HCT116 (cell line): ENCODE measurements around the gene MEF2D. TPM values are rescaled to one million over a fixed set of nuclear protein-coding genes. Genes with fewer than 3 reads are reported as not detected.

ENCODE experiments used
- ATAC-seq: fragments of 200-7000 bp; cut with Tn5 transposase; 2 replicates; pipeline ENCODE4 v1.9.1; 2020; ENCODE audit warnings: mild to moderate bottlenecking, moderate library complexity
- BruUV-seq: library from RNA; stranded (reverse); fragments of 400-500 nt; replicated peaks from 2 replicates; lab custom pipeline; 2021; lab: Mats Ljungman, UMichigan
- CTCF ChIA-PET: fragments of 300-600 bp; sonication (Branson Sonifier 250); formaldehyde crosslinking; loops from one replicate; lab custom pipeline; 2021; ENCODE audit warnings: antibody characterized with exemption; lab: Charles Lee
- POLR2A ChIA-PET: fragments of 300-600, 350-600 bp; sonication (Branson Sonifier 250); formaldehyde crosslinking; loops from one replicate; lab custom pipeline; 2021; ENCODE audit warnings: antibody characterized with exemption; lab: Charles Lee
- RAD21 ChIA-PET, 2 experiments: fragments of 300-600 bp; sonication (Branson Sonifier 250); formaldehyde crosslinking; loops; one replicate each; lab custom pipeline; 2023; ENCODE audit warnings: low total read pairs in 2 of 2; ENCODE audit not compliant: uncharacterized antibody in 2 of 2, unreplicated experiment in 2 of 2, low non-redundant PET in 1 of 2; lab: Charles Lee
- DNase-seq: peaks from one replicate; pipeline ENCODE4 v3.0.0-alpha.2; 2010; ENCODE audit warnings: low read depth, low spot score
- H2AFZ ChIP-seq: fragments of 200-600 bp; shearing (Covaris generic), sonication (generic); 2 replicates; pipeline ENCODE4 v1.6.1; 2017; ENCODE audit warnings: low read depth, mixed run types, mixed read lengths, antibody characterized with exemption, low read length; ENCODE audit not compliant: poor library complexity, severe bottlenecking
- H3K27ac ChIP-seq: 2 replicates; pipeline ENCODE4 v1.5.1; 2012; ENCODE audit warnings: low read depth, low read length
- H3K27me3 ChIP-seq: fragments of 200-600 bp; sonication (generic); 2 replicates; pipeline ENCODE4 v1.6.1; 2016; ENCODE audit warnings: mixed run types, low read length, mixed read lengths; ENCODE audit not compliant: insufficient read depth
- H3K36me3 ChIP-seq, 2 experiments: fragments of 200-500 bp in 1 of 2; fragments of 200-600 bp in 1 of 2; sonication (Bioruptor generic) in 1 of 2; sonication (generic) in 1 of 2; 2 replicates each; pipeline versions ENCODE4 v1.5.1 to v1.6.1; 2014 to 2016; ENCODE audit warnings: low read length in 2 of 2, inconsistent platforms in 1 of 2, mixed read lengths in 1 of 2, mixed run types in 1 of 2; ENCODE audit not compliant: insufficient read depth in 2 of 2, control insufficient read depth in 1 of 2
- H3K4me1 ChIP-seq, 2 experiments: fragments of 200-600 bp in 1 of 2; sonication (generic) in 1 of 2; 2 replicates each; pipeline versions ENCODE4 v1.5.1 to v1.6.1; 2012 to 2017; ENCODE audit warnings: low read length in 2 of 2, inconsistent platforms in 1 of 2, mild to moderate bottlenecking in 1 of 2, mixed read lengths in 1 of 2, mixed run types in 1 of 2, moderate library complexity in 1 of 2; ENCODE audit not compliant: insufficient read depth in 2 of 2, control insufficient read depth in 1 of 2
- H3K4me2 ChIP-seq: fragments of 200-600 bp; sonication (generic); 2 replicates; pipeline ENCODE4 v1.6.1; 2017; ENCODE audit warnings: mixed run types, low read length, mixed read lengths
- H3K4me3 ChIP-seq, 2 experiments: fragments of 200-600 bp in 1 of 2; sonication (generic) in 1 of 2; replicated peaks in 1 of 2; 2 replicates each; pipeline ENCODE4 v1.5.1; 2011 to 2016; ENCODE audit warnings: low read length in 2 of 2, control low read depth in 1 of 2, low read depth in 1 of 2, mild to moderate bottlenecking in 1 of 2, mixed read lengths in 1 of 2, mixed run types in 1 of 2
- H3K79me2 ChIP-seq: fragments of 200-600 bp; sonication (generic); 2 replicates; pipeline ENCODE4 v1.6.1; 2017; ENCODE audit warnings: mild to moderate bottlenecking, mixed run types, low read length, moderate library complexity, mixed read lengths; ENCODE audit not compliant: insufficient read depth
- H3K9ac ChIP-seq: fragments of 200-600 bp; sonication (generic); 2 replicates; pipeline ENCODE4 v1.6.1; 2016; ENCODE audit warnings: low read length, mixed read lengths
- H3K9me2 ChIP-seq: fragments of 200-600 bp; sonication (generic), shearing (Covaris generic); 2 replicates; pipeline ENCODE4 v1.6.1; 2017; ENCODE audit warnings: mixed run types, mild to moderate bottlenecking, moderate library complexity; ENCODE audit not compliant: insufficient read depth
- H3K9me3 ChIP-seq, 2 experiments: fragments of 200-500 bp in 1 of 2; fragments of 200-600 bp in 1 of 2; sonication (Bioruptor generic) in 1 of 2; sonication (generic) in 1 of 2; 2 replicates each; pipeline ENCODE4 v1.6.1; 2014 to 2017; ENCODE audit warnings: low read length in 2 of 2, mixed read lengths in 2 of 2, inconsistent platforms in 1 of 2, low read depth in 1 of 2, mild to moderate bottlenecking in 1 of 2, mixed run types in 1 of 2, moderate library complexity in 1 of 2; ENCODE audit not compliant: control insufficient read depth in 1 of 2, insufficient read depth in 1 of 2
- H4K20me1 ChIP-seq: fragments of 200-600 bp; sonication (generic), shearing (Covaris generic); 2 replicates; pipeline ENCODE4 v1.6.1; 2017; ENCODE audit warnings: mixed run types, mild to moderate bottlenecking, moderate library complexity; ENCODE audit not compliant: insufficient read depth
- CBX3 ChIP-seq: IDR thresholded peaks from 2 replicates; pipeline ENCODE4 v1.6.1; 2012; ENCODE audit warnings: low read depth
- CEBPB ChIP-seq: IDR thresholded peaks from 2 replicates; pipeline ENCODE4 v1.6.1; 2012; ENCODE audit warnings: low read depth
- CTCF ChIP-seq, 3 experiments: fragments of 200-600 bp in 1 of 3; sonication (generic) in 1 of 3; IDR thresholded peaks in 2 of 3; conservative IDR thresholded peaks in 1 of 3; 2 replicates each; pipeline ENCODE4 v1.5.1; 2012 to 2017; ENCODE audit warnings: low read depth in 2 of 3, low read length in 2 of 3, antibody characterized with exemption in 1 of 3, borderline replicate concordance in 1 of 3, control low read depth in 1 of 3, mild to moderate bottlenecking in 1 of 3, mixed read lengths in 1 of 3, mixed run types in 1 of 3, moderate library complexity in 1 of 3; ENCODE audit not compliant: insufficient read depth in 1 of 3
- ELF1 ChIP-seq: IDR thresholded peaks from 2 replicates; pipeline ENCODE4 v1.6.1; 2012; ENCODE audit warnings: low read depth, borderline replicate concordance
- EZH2phosphoT487 ChIP-seq: fragments of 200-600 bp; IDR thresholded peaks from 2 replicates; pipeline ENCODE4 v1.6.1; 2018; ENCODE audit warnings: antibody characterized with exemption, borderline replicate concordance
- JUND ChIP-seq: IDR thresholded peaks from 2 replicates; pipeline ENCODE4 v1.6.1; 2012
- MAX ChIP-seq: IDR thresholded peaks from 2 replicates; pipeline ENCODE4 v1.6.1; 2012
- POLR2A ChIP-seq: IDR thresholded peaks from 2 replicates; pipeline ENCODE4 v1.7.0; 2011; ENCODE audit warnings: borderline replicate concordance; ENCODE audit not compliant: insufficient read depth, insufficient read length; ENCODE audit errors: extremely low read depth
- RAD21 ChIP-seq: IDR thresholded peaks from 2 replicates; pipeline ENCODE4 v1.6.1; 2012; ENCODE audit warnings: low read depth, mild to moderate bottlenecking
- REST ChIP-seq: IDR thresholded peaks from 2 replicates; pipeline ENCODE4 v1.6.1; 2012; ENCODE audit warnings: low read depth
- SIN3A ChIP-seq: IDR thresholded peaks from 2 replicates; pipeline ENCODE4 v1.6.1; 2012; ENCODE audit warnings: low read depth
- SRF ChIP-seq: IDR thresholded peaks from 2 replicates; pipeline ENCODE4 v1.6.1; 2012; ENCODE audit warnings: low read depth
- ZFX ChIP-seq: fragments of 450-650 bp; IDR thresholded peaks from 2 replicates; pipeline ENCODE4 v1.6.1; 2017
- ZNF274 ChIP-seq: fragments of 200-500 bp; sonication (Bioruptor generic); IDR thresholded peaks from 2 replicates; pipeline ENCODE4 v1.6.1; 2014; ENCODE audit warnings: mild to moderate bottlenecking, low read depth, low read length, inconsistent platforms
- intact Hi-C: fragments of 100-400 bp; cut with micrococcal nuclease; formaldehyde crosslinking; loops from 2 replicates; pipeline ENCODE4 v1.10.0; 2022
- total RNA-seq: library from RNA; stranded (reverse); gene quantifications from one replicate; pipeline ENCODE4 v1.2.1, GENCODE V29; 2021; ENCODE audit not compliant: unreplicated experiment

MEF2D gene
- total RNA-seq, 1 experiment from 2014 or later = 44.2 TPM

GRCh38 chr1:156515956-156516355, 15.4 kb upstream of the MEF2D start:
- Histone ChIP-seq H3K36me3 (no peaks in the 10 kb centered on the region), H3K79me2 (no peaks in the 10 kb centered on the region), H4K20me1 (no peaks in the 10 kb centered on the region), H3K9me3 (no peaks in the 10 kb centered on the region), H3K4me2 (no peak overlapping the region)
- ChIA-PET CTCF (no interaction called here), POLR2A (interaction anchor here (1.4 kb wide), 1 partner anchor 12 kb away, joined by 3 read pairs; no protein-coding TSS in a partner anchor), RAD21 (no interaction called here)
- BruUV-seq = no TSS peak
- no peak for ATAC-seq
- no peak for TF ChIP-seq REST
- TF ChIP-seq JUND = no peak
- no peak for TF ChIP-seq POLR2A
- no peak for TF ChIP-seq ZFX
- no peak for TF ChIP-seq ZNF274
- TF ChIP-seq SIN3A = no peak
- TF ChIP-seq, all 23 proteins: peak for 0
- Histone ChIP-seq H3K4me1 (peaks cover 0 to 7% of the 10 kb centered on the region in 2 experiments; a peak in 1 of 4 replicates), H3K9ac (no peak overlapping the region), H2AFZ (no peak overlapping the region), H3K9me2 (no peaks in the 10 kb centered on the region), H3K4me3 (no peak overlapping the region), H3K27ac (no peak overlapping the region), H3K27me3 (no peaks in the 10 kb centered on the region)
- intact Hi-C loops = no loop called here
- no peak for DNase-seq

GRCh38 chr1:156513185-156513584, 12.6 kb upstream of the MEF2D start:
- Histone ChIP-seq H3K4me3 (no peak overlapping the region), H2AFZ (no peak overlapping the region), H3K4me1 (peaks cover 0 to 10% of the 10 kb centered on the region in 2 experiments; a peak in 1 of 4 replicates), H3K27me3 (no peaks in the 10 kb centered on the region), H3K9ac (no peak overlapping the region), H3K27ac (no peak overlapping the region), H4K20me1 (no peaks in the 10 kb centered on the region), H3K36me3 (no peaks in the 10 kb centered on the region), H3K9me3 (no peaks in the 10 kb centered on the region), H3K9me2 (no peaks in the 10 kb centered on the region), H3K4me2 (no peak overlapping the region), H3K79me2 (no peaks in the 10 kb centered on the region)
- intact Hi-C loops = loop anchor here (5.0 kb wide), 1 partner anchor 39 kb away; no protein-coding TSS in a partner anchor
- BruUV-seq = no TSS peak
- CTCF ChIA-PET = no interaction called here
- RAD21 ChIA-PET = no interaction called here
- DNase-seq = no peak
- ATAC-seq = no peak
- POLR2A ChIA-PET = no interaction called here
- TF ChIP-seq JUND (no peak), ELF1 (no peak), CBX3 (no peak), RAD21 (no peak), SRF (no peak), ZFX (no peak), POLR2A (no peak), EZH2phosphoT487 (no peak), CEBPB (no peak), CTCF (IDR thresholded peaks at IDR 0.05 in 2 of 3, conservative IDR thresholded peaks at IDR 0.05 in 1 of 3; ENCODE audit: borderline replicate concordance in 1 of 3, insufficient read depth in 1 of 3, low read depth in 2 of 3, low read length in 2 of 3) (no peak), SIN3A (no peak), MAX (no peak)
